HG03439 (cell line): ENCODE data around the gene SGMS2.

ENCODE experiments used
- ATAC-seq: cut with Tn5 transposase; IDR thresholded peaks from one replicate; pipeline ENCODE4 v1.9.1; 2021; ENCODE audit warnings: mild to moderate bottlenecking, moderate library complexity; ENCODE audit not compliant: unreplicated experiment

Gene SGMS2

DNA sequence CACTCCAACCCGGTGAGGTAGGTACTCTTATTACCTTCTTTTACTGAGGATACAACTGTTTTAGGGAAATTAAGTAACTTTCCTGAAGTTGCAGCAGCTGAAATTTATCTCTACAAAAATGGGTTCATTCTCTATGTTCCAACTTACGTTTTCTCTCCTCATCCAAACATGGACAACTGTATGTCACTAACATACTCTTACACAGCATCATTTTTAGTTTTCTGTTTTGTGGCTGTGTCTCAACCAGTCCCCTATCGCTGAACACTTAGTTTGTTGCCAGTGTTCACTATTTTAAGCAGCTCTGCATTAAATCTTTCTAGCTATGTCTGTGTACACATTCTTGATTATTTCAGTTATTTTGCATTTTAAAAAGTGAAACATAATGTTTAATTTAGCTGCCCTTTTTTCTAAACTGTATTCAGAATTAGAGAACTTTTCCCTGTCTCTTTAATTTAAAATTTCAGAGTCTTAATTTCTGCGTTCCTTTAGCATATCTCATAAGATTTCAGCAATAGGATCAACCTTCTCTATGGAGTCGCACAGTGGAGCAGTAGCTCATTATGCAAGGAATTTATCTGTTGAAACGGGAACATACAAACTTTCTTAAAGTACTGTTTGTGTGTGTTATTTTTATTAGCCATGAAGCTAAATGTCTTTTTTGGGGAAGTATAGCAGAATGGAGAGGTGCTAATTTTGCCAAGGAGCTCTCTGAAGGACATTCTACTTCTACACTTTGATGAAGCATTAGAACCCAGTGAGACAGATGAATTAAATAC, 3.8 kb downstream of the SGMS2 start:
- no peak for ATAC-seq

- no peak for ATAC-seq
These were observed 6.4 kb downstream of the SGMS2 start for GRCh38 chr4:107831140-107831539.

GRCh38 chr4:107832275-107832807, 7.6 kb downstream of the SGMS2 start:
- no peak for ATAC-seq

DNA sequence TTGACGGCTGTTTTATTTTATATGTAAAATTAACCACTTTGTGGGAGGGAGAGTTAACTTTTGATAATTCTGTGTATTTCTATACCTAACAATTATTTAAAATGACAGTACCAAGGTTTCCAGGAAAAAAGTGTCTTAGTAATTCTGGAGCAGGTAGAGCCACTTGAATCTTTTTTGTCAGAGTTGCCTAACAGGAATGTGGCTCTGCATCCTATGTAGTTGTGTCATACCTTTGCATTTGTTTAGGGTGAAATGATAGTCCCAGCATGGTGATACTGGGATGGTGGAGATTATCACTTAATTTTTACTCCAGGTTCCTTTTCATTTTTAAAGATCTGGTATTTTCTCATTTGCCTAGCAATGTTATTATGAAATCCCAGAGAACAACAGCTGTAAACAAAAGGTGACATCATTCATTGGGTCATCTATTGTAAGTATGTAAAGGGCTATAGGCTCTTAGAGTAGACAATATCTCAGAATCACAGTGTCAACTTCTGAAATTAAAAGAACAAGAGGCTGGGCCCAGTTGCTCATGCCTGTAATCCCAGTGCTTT, 9.6 kb downstream of the SGMS2 start:
- ATAC-seq, result no peak

DNA sequence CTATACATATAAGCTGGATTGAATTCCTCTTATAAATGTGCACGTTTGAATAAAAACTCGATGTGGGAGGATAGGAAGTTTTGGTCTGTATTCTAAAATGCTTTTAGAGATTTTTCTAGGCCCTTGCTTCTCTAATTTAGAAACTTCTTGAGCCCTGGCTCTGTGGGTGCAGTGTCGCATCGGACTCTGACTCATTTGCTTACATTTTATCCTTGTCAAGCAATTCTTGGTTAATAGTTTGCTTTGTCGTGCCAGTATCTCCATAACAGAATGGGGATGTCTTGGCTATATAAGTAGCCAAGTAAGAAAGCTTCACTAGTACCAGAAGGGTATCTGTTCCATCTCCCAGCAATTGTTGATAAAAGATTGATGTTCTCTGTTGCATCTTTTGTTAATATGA, 10.7 kb downstream of the SGMS2 start:
- ATAC-seq, result no peak

DNA sequence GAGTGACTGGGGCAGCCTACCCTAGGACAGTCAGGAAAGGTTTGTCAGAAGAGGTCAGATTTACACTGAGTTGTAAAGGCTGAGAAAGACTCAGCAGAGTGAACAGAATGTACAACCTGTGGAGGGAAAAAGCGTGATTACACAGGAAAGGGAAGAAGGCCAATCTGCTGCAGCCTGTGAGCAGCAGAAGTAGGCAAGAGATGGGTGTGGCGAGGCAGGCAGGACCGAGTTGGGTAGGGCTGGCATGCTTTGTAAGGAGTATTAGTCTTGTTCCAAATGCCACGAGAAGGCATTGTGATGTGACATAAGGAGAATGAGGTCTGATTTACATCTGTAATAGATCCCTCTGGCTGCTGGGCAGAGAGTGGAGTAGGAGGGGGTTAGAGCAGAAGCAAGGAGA, 12.6 kb downstream of the SGMS2 start:
- ATAC-seq, result no peak

DNA sequence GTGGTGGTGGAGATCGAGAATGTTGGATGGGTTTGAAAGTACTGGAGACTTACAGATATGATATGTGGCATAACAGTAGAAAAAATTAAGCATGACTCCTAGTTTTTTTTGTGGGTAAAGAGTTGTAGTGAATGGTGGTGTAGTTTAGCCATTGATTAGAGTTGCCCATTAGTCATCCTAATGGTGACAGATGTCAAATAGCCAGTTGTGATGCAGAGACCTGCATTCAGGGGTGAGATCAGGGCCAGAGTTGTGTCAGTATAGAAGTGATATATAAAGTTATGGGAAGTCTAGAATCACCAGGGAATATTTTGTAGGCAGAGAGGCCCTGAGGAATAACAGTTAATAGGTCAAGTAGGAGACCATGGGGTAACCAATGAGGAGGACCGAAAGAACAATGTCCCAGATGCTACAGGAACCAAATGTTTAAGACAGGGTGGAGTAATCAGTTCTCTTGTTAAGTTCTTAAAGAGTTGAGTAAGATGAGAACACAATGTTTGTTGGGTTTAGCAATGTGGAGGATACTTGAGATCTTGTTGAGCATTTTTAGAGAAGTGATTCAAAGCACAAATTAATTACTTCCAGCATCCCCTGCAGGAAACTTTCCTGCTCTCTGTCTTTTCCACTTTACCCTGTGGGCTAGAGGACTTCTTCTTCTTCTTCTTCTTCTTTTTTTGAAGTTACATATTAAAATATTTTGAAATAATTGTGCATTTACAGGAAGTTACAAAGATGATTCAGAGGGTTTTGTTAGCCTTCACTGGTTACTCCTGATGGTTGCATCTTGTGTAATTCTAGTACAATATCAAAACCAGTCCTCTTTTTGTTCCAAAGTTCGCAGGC, 13.3 kb downstream of the SGMS2 start:
- no peak for ATAC-seq

DNA sequence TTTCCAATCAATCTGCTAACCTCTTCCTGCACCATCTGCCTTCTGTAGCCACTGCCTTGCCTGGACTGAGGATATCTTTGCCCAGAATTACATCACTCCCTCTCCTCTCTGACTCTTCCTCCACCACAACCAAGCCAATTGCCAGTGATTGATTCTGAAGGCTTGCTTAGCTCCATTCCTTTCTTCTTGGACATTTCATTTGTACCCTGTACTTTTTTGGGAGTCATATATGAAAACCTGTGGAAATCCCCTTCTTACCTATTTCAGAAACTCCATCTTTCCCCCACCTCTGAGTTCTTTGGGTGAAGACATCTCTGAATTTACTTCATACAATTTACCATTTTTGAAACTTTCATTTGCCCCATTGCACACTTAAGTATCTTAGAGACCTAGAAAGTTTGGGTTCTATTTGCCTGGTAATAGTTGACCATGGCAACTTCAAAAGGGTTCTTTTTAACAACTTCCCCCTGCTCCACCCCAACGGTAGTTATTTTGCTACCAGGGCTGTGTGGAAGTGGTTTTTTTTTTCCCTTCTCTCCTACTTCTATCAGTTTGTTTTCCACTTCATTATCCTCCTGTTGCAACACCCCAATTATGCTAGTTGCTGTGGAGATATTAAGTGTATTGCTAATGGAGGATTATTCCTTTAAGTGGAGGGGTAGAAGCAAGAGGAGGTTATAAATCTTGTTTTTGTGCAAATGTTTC, 14.3 kb downstream of the SGMS2 start:
- ATAC-seq, result no peak

DNA sequence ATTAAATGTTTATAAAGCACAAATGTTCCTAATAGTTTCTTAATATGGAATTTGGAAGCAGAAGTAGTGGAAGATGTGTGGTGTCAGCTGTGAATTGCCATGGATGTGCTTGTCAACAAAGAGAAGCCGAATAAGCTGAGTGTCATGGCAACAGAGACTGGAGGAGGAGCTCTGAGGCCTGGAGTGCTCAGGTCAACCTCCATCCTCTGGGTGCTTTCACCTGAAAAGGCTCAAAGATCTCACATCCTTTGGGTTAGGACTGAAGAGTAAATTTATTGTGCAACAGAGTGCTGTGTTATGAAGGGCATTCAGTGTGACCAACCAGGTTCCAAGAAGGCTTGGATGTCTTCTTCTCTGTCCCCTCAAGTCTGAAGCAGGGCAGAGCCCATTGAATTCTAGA, 18.7 kb downstream of the SGMS2 start:
- no peak for ATAC-seq

- no peak for ATAC-seq
These were observed 20.9 kb downstream of the SGMS2 start for GRCh38 chr4:107845681-107846080.

DNA sequence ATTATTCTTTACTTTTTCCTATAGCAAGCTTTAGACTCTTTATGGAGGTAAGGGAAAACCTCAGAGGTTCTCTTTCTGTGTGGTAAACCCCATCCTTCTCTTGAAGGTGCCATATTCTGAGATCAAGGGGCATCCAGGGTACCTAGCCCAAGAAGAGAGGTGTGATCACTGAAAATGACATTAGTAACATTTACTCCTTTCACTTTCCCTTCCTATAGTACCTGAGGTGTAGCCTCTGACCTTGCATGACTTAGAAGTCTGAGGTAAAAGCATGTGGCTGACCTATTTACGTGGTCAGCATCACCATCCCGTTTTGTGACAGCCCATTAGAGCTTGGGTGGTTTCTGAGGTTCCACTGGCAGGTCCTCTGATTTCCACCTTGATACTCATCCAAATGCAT, 25.7 kb downstream of the SGMS2 start:
- ATAC-seq, result no peak

DNA sequence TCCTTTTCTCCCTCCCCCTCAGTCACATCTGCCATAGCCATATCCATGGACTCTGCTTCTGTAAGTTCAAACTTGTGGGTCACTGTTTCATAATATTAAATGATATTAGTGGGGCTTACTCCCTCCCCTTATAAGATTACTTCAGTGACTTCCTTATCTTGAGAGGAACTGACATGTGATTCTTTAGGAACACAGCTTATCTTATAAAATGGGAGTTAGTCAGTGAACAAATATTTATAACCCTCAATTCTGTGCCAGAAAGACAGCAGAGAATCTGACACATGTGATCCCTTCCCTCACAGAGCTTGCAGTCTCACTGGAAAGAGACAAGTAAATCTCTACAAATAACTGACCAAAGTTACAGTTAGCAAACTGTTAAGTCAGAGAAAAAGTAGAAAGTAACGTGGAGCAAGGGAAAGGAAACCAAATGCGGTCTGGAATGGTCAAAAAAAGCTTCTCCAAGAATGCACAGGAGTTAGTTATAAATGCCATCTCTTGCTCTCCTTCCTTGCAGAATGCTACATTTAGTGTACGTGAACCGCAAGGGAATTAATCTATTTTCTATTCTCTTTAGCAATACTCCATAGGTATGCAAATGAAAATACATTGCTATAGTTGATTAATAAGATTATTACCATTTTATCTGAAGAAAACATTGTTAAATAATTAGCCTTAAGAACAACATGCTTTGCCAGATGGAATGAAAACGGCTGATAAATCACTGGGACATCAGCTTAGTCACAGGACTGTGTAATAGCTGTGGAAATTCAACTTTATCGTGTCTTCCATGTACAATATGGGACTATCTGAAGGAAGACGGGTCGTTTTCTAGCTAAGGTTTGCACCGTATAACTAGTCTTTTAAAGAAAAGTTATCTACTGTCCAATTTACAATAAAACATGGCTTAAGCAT, 29.0 kb downstream of the SGMS2 start:
- ATAC-seq, result no peak

- no peak for ATAC-seq
These were observed 29.8 kb downstream of the SGMS2 start for GRCh38 chr4:107854356-107855022.

- ATAC-seq, result no peak
These were observed 31.0 kb downstream of the SGMS2 start for GRCh38 chr4:107855723-107856122.

GRCh38 chr4:107856901-107857300, 32.2 kb downstream of the SGMS2 start:
- ATAC-seq, result no peak

GRCh38 chr4:107857741-107858140, 33.0 kb downstream of the SGMS2 start:
- ATAC-seq, result no peak

- no peak for ATAC-seq
These were observed 33.5 kb downstream of the SGMS2 start for GRCh38 chr4:107858158-107858742.

- ATAC-seq, result no peak
These were observed 37.9 kb downstream of the SGMS2 start for GRCh38 chr4:107862658-107863057.

- ATAC-seq, result no peak
These were observed 38.7 kb downstream of the SGMS2 start for GRCh38 chr4:107863416-107863815.
